ENCODE results near the gene IP6K2. TPM values are rescaled to one million over a fixed set of nuclear protein-coding genes. Genes with fewer than 3 reads are reported as not detected.

The IP6K2 gene
- total and polyA plus RNA-seq, 2 of the 8 experiments (the other 6 are each of a cell fraction or from before 2014, with no cell fraction given), result 95.8 to 144 TPM

- no peak overlapping the region for H2AFZ ChIP-seq (ENCODE audit: low read length)
- H2BK15ac ChIP-seq (ENCODE audit: low read length), result no peak overlapping the region
- H3K4me3 ChIP-seq (ENCODE audit: extremely low read depth in 1 of 4, insufficient read depth in 2 of 4, low read depth in 3 of 4, low read length in 4 of 4), result no peak overlapping the region
- peaks cover 62 to 92% of the 10 kb centered on the region in 2 experiments for H3K79me2 ChIP-seq (ENCODE audit: control insufficient read depth in 1 of 2, insufficient read depth in 2 of 2, low read length in 2 of 2)
- peaks cover 7 to 71% (median 23%) of the 10 kb centered on the region in 4 experiments for H3K36me3 ChIP-seq (ENCODE audit: control insufficient read depth in 2 of 4, insufficient read depth in 4 of 4, low read length in 3 of 4)
- ChIA-PET CTCF (ENCODE audit: partially characterized antibody) (interaction anchor here (0.8 to 3.1 kb wide), 3 partner anchors 22 to 72 kb away, joined by 3 to 9 read pairs (median 8); partner anchors contain the start of gene NCKIPSD), POLR2A (ENCODE audit: partially characterized antibody) (interaction anchor here (0.6 to 13.3 kb wide), 6 partner anchors 7 to 44 kb away, joined by 3 to 187 read pairs (median 4); partner anchors contain the start of gene IP6K2)
- H3K9me3 ChIP-seq (ENCODE audit: insufficient read depth in 2 of 2, low read depth in 1 of 2, low read length in 1 of 2), result no peaks in the 10 kb centered on the region
- H3K18ac ChIP-seq (ENCODE audit: extremely low read depth, low read length), result no peak overlapping the region
- H2AK5ac ChIP-seq (ENCODE audit: low read depth, low read length), result no peak overlapping the region
- no peak for FAIRE-seq
- no peak overlapping the region for H3K14ac ChIP-seq (ENCODE audit: insufficient read length)
- H3K4me2 ChIP-seq (ENCODE audit: insufficient read depth in 1 of 2, low read depth in 2 of 2, low read length in 2 of 2), result no peak overlapping the region
- peak overlapping the region; percentile 73 for H2BK5ac ChIP-seq (ENCODE audit: low read depth, low read length)
- H2BK120ac ChIP-seq (replicated peaks; ENCODE audit: low read depth, low read length), result no peak overlapping the region
- peaks cover 0 to 3% (median 3%) of the 10 kb centered on the region in 4 experiments; a peak in 2 of 7 replicates for H3K4me1 ChIP-seq (replicated peaks in 1 of 4; ENCODE audit: control insufficient read depth in 3 of 4, insufficient read depth in 4 of 4, low read length in 3 of 4)
- no peak overlapping the region for H3K9ac ChIP-seq (replicated peaks in 1 of 4; ENCODE audit: extremely low read depth in 1 of 4, low read depth in 3 of 4, low read length in 3 of 4)
- H3K27ac ChIP-seq (ENCODE audit: low read depth, low read length), result no peak overlapping the region; the same call in 1 of the 2 replicates
- no peak overlapping the region for H4K91ac ChIP-seq (replicated peaks; ENCODE audit: insufficient read length, low read length)
- H3K27me3 ChIP-seq (replicated peaks in 1 of 4; ENCODE audit: control insufficient read depth in 3 of 4, extremely low read depth in 1 of 4, insufficient read depth in 3 of 4, low read length in 3 of 4), result no peaks in the 10 kb centered on the region
- no peak overlapping the region for H3K56ac ChIP-seq (replicated peaks; ENCODE audit: insufficient read length, low read depth, low read length)
- H2BK12ac ChIP-seq (ENCODE audit: low read depth, low read length), result no peak overlapping the region
- peaks cover 2% of the 10 kb centered on the region; the same call in 1 of the 2 replicates for H3K79me1 ChIP-seq (ENCODE audit: low read depth, low read length)
- H4K5ac ChIP-seq (ENCODE audit: insufficient read length, low read depth, low read length), result no peak overlapping the region
- no peak overlapping the region for H3K4ac ChIP-seq (replicated peaks; ENCODE audit: insufficient read length, low read depth, low read length)
- 83% methylated on average over 2 of the region's 2 CpGs; no CpG with 5 or more reads in 1 of the 2 experiments for WGBS, 2 experiments (ENCODE audit: extremely low coverage in 1 of 2, insufficient coverage in 1 of 2, insufficient read length in 1 of 2, insufficient replicate concordance in 2 of 2, low coverage in 1 of 2, low lambda C conversion rate in 2 of 2, missing lambda C conversion rate in 1 of 2)
- no peak for DNase-seq (ENCODE audit: low read depth in 1 of 2, low spot score in 2 of 2)
- H3K23ac ChIP-seq (ENCODE audit: insufficient read length), result no peak overlapping the region
- no peaks in the 10 kb centered on the region for H3K23me2 ChIP-seq (ENCODE audit: low read depth, low read length)
- peaks cover 14 to 30% of the 10 kb centered on the region in 2 experiments for H4K20me1 ChIP-seq (replicated peaks in 1 of 2; ENCODE audit: control insufficient read depth in 1 of 2, insufficient read depth in 2 of 2, low read length in 2 of 2)
- no peak overlapping the region for H4K8ac ChIP-seq (ENCODE audit: extremely low read depth, insufficient read depth, low read length)
- H2BK20ac ChIP-seq (ENCODE audit: low read length), result no peak overlapping the region
- TF ChIP-seq KDM5A (IDR thresholded peaks at IDR 0.05; ENCODE audit: low read length) (no peak), SIX5 (IDR thresholded peaks at IDR 0.05; ENCODE audit: low read depth, low read length) (no peak), PHF8 (conservative IDR thresholded peaks at IDR 0.05; ENCODE audit: low read depth, low read length) (no peak), RBBP5 (IDR thresholded peaks at IDR 0.05; ENCODE audit: borderline replicate concordance, low read depth, low read length) (no peak), YY1 (IDR thresholded peaks at IDR 0.05; ENCODE audit: low read depth, low read length) (no peak), FOSL1 (IDR thresholded peaks at IDR 0.05; ENCODE audit: insufficient read depth, low read depth, low read length) (no peak), SIRT6 (IDR thresholded peaks at IDR 0.05; ENCODE audit: low read length) (no peak), TAF7 (optimal IDR thresholded peaks at IDR 0.05; ENCODE audit: borderline replicate concordance, low read depth, low read length) (no peak), RNF2 (IDR thresholded peaks at IDR 0.05; ENCODE audit: borderline replicate concordance, low read depth, low read length, missing control alignments, poor library complexity, severe bottlenecking) (no peak), MAFK (IDR thresholded peaks at IDR 0.05; ENCODE audit: low read depth, low read length) (no peak), JUN (IDR thresholded peaks at IDR 0.05; ENCODE audit: low read depth, low read length) (no peak), KDM1A (IDR thresholded peaks at IDR 0.05; ENCODE audit: borderline replicate concordance, low read length) (no peak)
Observed at GRCh38 chr3:48708481-48708889, 8.5 kb downstream of the IP6K2 start.
